Hepatocyte (in vitro differentiated cells): ENCODE data around the gene NOL6. TPM values are rescaled to one million over a fixed set of nuclear protein-coding genes. Genes with fewer than 3 reads are reported as not detected.

ENCODE experiments used
- DNase-seq: peaks from one replicate; pipeline ENCODE4 v3.0.0-alpha.2; 2016; ENCODE audit warnings: low spot score
- H2AFZ ChIP-seq: fragments of 200-600 bp; sonication (generic); 2 replicates; pipeline ENCODE4 v1.6.0; 2016; ENCODE audit warnings: antibody characterized with exemption, mild to moderate bottlenecking
- H3K27ac ChIP-seq: fragments of 200-600 bp; sonication (generic); 2 replicates; pipeline ENCODE4 v1.5.1; 2016; ENCODE audit warnings: mild to moderate bottlenecking
- H3K27me3 ChIP-seq: fragments of 200-600 bp; sonication (generic); 2 replicates; pipeline ENCODE4 v1.6.1; 2016
- H3K36me3 ChIP-seq: fragments of 200-600 bp; sonication (generic); replicated peaks from 2 replicates; pipeline ENCODE4 v1.5.1; 2016; ENCODE audit warnings: low read depth; ENCODE audit not compliant: insufficient read depth
- H3K4me1 ChIP-seq: fragments of 200-600 bp; sonication (generic); 2 replicates; pipeline ENCODE4 v1.5.1; 2016; ENCODE audit warnings: mild to moderate bottlenecking, moderate library complexity; ENCODE audit not compliant: insufficient read depth
- H3K4me2 ChIP-seq: fragments of 200-600 bp; sonication (generic); 2 replicates; pipeline ENCODE4 v1.6.0; 2016
- H3K4me3 ChIP-seq: fragments of 200-600 bp; sonication (generic); 2 replicates; pipeline ENCODE4 v1.5.1; 2016; ENCODE audit warnings: mild to moderate bottlenecking
- H3K79me2 ChIP-seq: fragments of 200-600 bp; sonication (generic); 2 replicates; pipeline ENCODE4 v1.6.0; 2017; ENCODE audit warnings: mild to moderate bottlenecking
- H3K9me2 ChIP-seq: fragments of 200-600 bp; sonication (generic); replicated peaks from 2 replicates; pipeline ENCODE4 v1.6.0; 2017; ENCODE audit warnings: mild to moderate bottlenecking; ENCODE audit not compliant: insufficient read depth
- H3K9me3 ChIP-seq: fragments of 200-600 bp; sonication (generic); 2 replicates; pipeline ENCODE4 v1.5.1; 2016; ENCODE audit warnings: low read depth, mild to moderate bottlenecking
- H4K20me1 ChIP-seq: fragments of 200-600 bp; sonication (generic); 2 replicates; pipeline ENCODE4 v1.6.0; 2016; ENCODE audit warnings: mild to moderate bottlenecking; ENCODE audit not compliant: insufficient read depth, poor library complexity, severe bottlenecking
- EZH2 ChIP-seq: fragments of 200-600 bp; sonication (generic); IDR thresholded peaks from 2 replicates; pipeline ENCODE4 v1.6.1; 2016; ENCODE audit warnings: antibody characterized with exemption, mild to moderate bottlenecking, borderline replicate concordance
- EZH2phosphoT487 ChIP-seq: fragments of 200-600 bp; sonication (generic); IDR thresholded peaks from one replicate; pipeline ENCODE4 v1.6.1; 2018; ENCODE audit warnings: antibody characterized with exemption, mild to moderate bottlenecking, low read depth, moderate library complexity; ENCODE audit not compliant: unreplicated experiment, severe bottlenecking
- WGBS: methylation state at CpG from one replicate; pipeline ENCODE4 v1.1.6; 2016; ENCODE audit warnings: low lambda C conversion rate; ENCODE audit errors: missing lambda C conversion rate; 5-methylcytosine and 5-hydroxymethylcytosine counted together
- polyA plus RNA-seq: library from polyadenylated mRNA; unstranded; fragments of >200 nt; fragmentation: Nextera tagmentation; extraction: Ambion mirVana; gene quantifications from 2 replicates; pipeline ENCODE4 v1.2.1, GENCODE V29; 2016
- total RNA-seq: library from RNA; depleted of rRNA; stranded (reverse); fragments of >200 nt; gene quantifications from 2 replicates; pipeline ENCODE4 v1.2.3, GENCODE V29; 2014
- TF ChIP-seq, protein P1 (sequence below): fragments of 200-600 bp; sonication (generic); IDR thresholded peaks from 2 replicates; pipeline ENCODE4 v1.5.1; 2016; ENCODE audit warnings: antibody characterized with exemption, mild to moderate bottlenecking; ENCODE audit not compliant: poor library complexity

NOL6 gene
- total and polyA plus RNA-seq, 2 experiments from 2014 or later = 20.6 to 21.9 TPM

- Histone ChIP-seq H3K36me3 (no peaks in the 10 kb centered on the region), H3K27ac (peak overlapping the region; percentile 5), H2AFZ (peak overlapping the region; percentile 26), H3K27me3 (no peaks in the 10 kb centered on the region), H4K20me1 (no peaks in the 10 kb centered on the region), H3K4me3 (peak overlapping the region; percentile 34), H3K4me2 (peak overlapping the region; percentile 90), H3K9me2 (no peaks in the 10 kb centered on the region), H3K9me3 (no peaks in the 10 kb centered on the region), H3K79me2 (peaks cover 20% of the 10 kb centered on the region), H3K4me1 (peaks cover 8% of the 10 kb centered on the region)
- WGBS = 15% methylated on average over 18 of the region's 18 CpGs
- TF ChIP-seq, protein P1, sequence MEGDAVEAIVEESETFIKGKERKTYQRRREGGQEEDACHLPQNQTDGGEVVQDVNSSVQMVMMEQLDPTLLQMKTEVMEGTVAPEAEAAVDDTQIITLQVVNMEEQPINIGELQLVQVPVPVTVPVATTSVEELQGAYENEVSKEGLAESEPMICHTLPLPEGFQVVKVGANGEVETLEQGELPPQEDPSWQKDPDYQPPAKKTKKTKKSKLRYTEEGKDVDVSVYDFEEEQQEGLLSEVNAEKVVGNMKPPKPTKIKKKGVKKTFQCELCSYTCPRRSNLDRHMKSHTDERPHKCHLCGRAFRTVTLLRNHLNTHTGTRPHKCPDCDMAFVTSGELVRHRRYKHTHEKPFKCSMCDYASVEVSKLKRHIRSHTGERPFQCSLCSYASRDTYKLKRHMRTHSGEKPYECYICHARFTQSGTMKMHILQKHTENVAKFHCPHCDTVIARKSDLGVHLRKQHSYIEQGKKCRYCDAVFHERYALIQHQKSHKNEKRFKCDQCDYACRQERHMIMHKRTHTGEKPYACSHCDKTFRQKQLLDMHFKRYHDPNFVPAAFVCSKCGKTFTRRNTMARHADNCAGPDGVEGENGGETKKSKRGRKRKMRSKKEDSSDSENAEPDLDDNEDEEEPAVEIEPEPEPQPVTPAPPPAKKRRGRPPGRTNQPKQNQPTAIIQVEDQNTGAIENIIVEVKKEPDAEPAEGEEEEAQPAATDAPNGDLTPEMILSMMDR = no peak
- TF ChIP-seq EZH2 (no peak), EZH2phosphoT487 (no peak)
- DNase-seq = no peak
Measured at GRCh38 chr9:33472881-33473615, 676 bp downstream of the NOL6 start.

- Histone ChIP-seq H3K79me2 (peaks cover 20% of the 10 kb centered on the region), H3K36me3 (no peaks in the 10 kb centered on the region), H3K9me3 (no peaks in the 10 kb centered on the region), H3K4me2 (peak overlapping the region; percentile 90), H3K4me3 (no peak overlapping the region), H4K20me1 (no peaks in the 10 kb centered on the region), H2AFZ (no peak overlapping the region), H3K27me3 (no peaks in the 10 kb centered on the region), H3K27ac (no peak overlapping the region), H3K9me2 (no peaks in the 10 kb centered on the region), H3K4me1 (peaks cover 8% of the 10 kb centered on the region)
- no peak for DNase-seq
- WGBS = 93% methylated on average over 16 of the region's 16 CpGs
- TF ChIP-seq EZH2 (no peak), EZH2phosphoT487 (no peak)
- TF ChIP-seq, protein P1 = no peak
Measured at GRCh38 chr9:33472171-33472880, 1.4 kb downstream of the NOL6 start.

DNA sequence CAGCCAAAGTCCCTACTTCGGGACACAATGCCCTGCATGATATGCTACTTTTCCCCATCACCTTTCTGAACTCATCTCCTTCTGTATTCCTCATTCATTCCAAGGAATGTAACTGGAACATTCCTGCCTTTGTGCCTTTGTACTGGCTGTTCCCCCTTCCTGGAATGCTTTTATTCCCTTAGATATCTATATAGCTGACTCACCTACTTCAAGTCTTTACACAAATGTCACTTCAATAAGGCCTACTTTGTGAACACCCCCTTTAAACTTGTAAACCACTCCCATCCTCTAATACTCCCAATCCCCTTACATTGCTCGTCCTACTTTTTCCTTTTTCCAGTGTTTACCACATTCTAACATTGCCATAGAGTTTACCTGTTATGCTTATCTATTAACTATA, 2.4 kb downstream of the NOL6 start:
- Histone ChIP-seq H3K4me2 (no peak overlapping the region), H4K20me1 (no peaks in the 10 kb centered on the region), H2AFZ (no peak overlapping the region), H3K4me1 (peaks cover 8% of the 10 kb centered on the region), H3K27ac (no peak overlapping the region), H3K79me2 (peaks cover 20% of the 10 kb centered on the region), H3K36me3 (no peaks in the 10 kb centered on the region), H3K9me2 (no peaks in the 10 kb centered on the region), H3K27me3 (no peaks in the 10 kb centered on the region), H3K9me3 (no peaks in the 10 kb centered on the region), H3K4me3 (no peak overlapping the region)
- DNase-seq = no peak
- WGBS = 92% methylated on average over 2 of the region's 2 CpGs
- no peak for TF ChIP-seq EZH2
- TF ChIP-seq, protein P1 = no peak
- no peak for TF ChIP-seq EZH2phosphoT487
